HL-60/S4 treated with phorbol 12-myristate 13-acetate at 8.2 ng/mL for 4 days and 3 days (cell line): ENCODE measurements around the gene ITPA.

Experiments
- in situ Hi-C: fragments of 300-500 bp; cut with MboI; formaldehyde crosslinking; loops from 2 replicates; pipeline ENCODE4 v1.15.0; 2022; ENCODE audit warnings: low sequenced_read_pairs

ITPA gene

GRCh38 chr20:3242172-3242692 lies 32.9 kb downstream of the ITPA start:
- in situ Hi-C loops = no loop called here

DNA sequence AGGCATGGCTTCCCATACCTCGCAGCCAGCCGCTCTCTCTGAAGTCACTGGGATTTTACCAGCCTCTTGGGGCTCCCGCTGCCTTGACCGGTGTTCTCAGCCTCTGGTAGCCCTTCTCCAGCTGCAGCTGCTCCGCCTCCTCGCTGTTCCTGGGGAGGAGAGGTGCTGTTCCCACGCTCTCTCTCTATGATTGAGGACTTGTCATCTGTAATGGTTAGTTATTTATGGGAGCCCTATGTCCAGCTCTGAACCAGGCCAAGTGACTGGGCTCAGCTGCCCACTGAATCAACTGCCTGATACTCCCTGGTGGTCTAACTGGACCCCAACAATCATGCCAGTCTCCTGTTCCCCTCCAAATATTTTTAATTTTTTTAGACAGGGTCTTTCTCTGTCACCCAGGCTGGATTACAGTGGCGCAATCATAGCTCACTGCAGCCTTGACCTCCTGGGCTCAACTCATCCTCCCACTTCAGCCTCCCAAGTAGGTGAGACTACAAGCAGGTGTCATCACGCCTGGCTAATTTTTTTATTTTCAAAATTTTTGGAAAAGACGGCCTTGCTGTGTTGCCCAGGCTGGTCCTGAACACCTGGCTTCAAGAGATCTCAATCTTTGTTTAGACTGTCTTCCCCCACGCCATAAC lies 34.5 kb downstream of the ITPA start:
- in situ Hi-C loops = no loop called here

- in situ Hi-C loops = no loop called here
Observed at GRCh38 chr20:3244613-3245012, 35.3 kb downstream of the ITPA start.

DNA sequence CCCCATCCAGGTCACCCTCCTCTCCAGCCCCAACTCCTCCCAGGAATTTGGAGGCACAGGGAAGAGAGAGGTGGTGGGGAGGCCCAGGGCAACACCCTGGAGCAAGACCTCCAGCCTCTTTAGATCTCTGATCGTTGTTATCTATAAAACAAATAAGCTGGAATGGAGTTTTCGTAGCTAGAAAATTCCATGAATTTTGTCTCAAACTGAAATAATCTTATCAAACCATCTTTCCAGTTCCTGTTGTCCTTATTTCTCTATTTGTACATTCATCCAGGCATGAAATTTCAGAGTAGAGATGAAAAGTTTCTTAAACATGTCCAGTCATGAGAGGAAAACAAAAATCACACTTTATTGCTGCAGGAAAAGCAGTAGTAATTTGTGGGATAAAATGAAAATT lies 35.9 kb downstream of the ITPA start:
- in situ Hi-C loops = no loop called here

- in situ Hi-C loops = no loop called here
Observed at GRCh38 chr20:3245711-3246110, 36.4 kb downstream of the ITPA start.

DNA sequence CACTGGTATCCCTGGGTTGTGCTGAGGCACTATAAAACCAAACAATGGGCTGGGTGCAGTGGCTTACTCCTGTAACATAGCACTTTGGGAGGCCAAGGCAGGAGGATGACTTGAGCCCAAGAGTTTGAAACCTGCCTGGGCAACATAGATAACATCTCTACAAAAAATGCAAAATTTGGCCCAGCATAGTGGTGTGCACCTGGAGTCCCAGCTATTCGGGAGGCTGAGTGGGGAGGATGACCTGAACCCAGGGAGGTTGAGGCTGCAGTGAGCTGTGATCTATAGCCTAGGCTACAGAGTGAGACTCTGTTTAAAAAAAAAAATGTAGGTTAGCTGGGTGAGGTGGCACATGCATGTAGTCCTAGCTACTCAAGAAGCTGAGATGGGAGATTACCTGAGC lies 37.4 kb downstream of the ITPA start:
- in situ Hi-C loops = no loop called here

- in situ Hi-C loops = no loop called here
Observed at GRCh38 chr20:3247638-3248037, 38.3 kb downstream of the ITPA start.

DNA sequence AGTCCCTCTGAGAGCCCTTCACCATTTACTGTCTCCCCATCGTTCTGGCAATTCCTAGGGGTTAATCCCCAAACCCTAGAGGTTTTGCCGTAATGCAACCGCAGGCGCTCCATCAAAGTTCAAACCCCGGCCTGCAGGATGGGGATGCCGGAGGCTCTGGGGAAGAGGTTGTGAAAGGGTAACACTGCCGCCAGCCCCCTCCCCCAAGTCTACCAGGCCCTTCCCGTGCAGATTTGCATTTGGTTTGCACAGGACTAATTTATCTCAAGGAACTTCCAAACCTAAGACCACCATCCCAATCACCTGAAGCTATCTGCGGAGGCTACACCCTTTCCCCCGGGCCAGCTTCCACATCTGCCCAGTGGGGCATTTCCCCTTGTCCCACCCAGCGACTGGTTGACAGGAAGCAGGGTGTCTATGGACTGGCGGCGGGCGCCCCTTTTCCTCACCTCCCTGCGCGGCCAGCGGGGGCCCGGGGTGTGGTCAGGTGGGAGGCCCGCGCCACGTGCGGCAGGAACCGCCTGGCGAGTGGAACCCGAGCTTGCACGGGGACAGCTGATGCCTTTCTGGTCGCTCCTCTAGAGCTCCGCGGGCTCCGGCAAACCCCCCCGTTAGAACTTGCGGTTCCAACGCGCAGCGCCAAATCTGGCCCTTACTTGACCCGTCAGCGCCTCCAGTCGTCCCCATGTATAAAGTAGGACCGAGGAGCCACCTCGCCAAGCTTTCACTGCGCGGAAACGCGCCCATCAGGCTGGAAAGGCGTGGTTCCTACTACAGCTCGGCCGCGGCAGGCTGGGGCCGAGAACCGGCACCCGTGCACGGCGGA lies 39.1 kb downstream of the ITPA start:
- in situ Hi-C loops = no loop called here

GRCh38 chr20:3248993-3249347 lies 39.7 kb downstream of the ITPA start:
- in situ Hi-C loops = no loop called here

GRCh38 chr20:3250091-3250504 lies 40.8 kb downstream of the ITPA start:
- in situ Hi-C loops = no loop called here

- in situ Hi-C loops = no loop called here
Observed at GRCh38 chr20:3251806-3252205, 42.5 kb downstream of the ITPA start.

DNA sequence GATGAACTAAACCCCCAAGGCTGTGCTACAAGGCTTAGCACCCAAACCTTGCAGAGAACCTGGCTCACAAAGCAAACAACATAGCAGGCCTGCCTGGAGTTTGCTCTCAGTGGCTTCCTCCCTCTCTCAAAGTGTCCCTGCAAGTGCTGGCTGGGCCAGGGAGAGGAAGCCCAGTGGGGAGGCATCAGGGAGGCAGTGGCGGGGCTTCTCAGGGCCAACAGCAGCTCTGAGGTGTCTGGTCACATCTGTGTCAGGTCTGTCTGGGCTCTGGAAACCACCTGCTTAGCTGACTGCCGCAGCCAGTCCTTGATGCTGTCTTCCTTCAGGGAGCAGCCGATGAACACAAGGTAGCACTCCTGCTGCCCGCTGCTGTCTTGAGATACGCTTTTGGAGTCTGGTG lies 46.4 kb downstream of the ITPA start:
- in situ Hi-C loops = no loop called here

GRCh38 chr20:3258429-3258828 lies 49.1 kb downstream of the ITPA start:
- in situ Hi-C loops = no loop called here

DNA sequence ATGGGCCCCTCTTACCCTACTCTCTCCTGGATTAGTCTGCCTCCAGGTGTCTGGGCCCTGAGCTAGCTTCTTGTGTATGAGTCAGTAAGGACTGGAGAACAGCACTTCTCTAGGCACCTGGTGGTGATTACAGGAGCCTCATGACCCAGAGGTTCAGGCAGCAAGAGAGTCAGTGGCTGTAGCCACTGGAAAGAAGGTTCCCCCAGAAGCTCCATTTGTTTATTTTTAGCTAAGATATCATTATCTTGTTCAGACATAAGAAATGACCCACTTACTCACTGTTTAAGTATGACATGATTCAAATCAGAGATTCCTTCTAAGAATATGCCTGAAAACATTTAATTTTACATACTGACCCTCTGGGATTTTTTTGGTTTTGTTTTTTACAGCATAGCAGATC lies 53.3 kb downstream of the ITPA start:
- in situ Hi-C loops = no loop called here

- in situ Hi-C loops = no loop called here
Observed at GRCh38 chr20:3270051-3270450, 60.8 kb downstream of the ITPA start.

- in situ Hi-C loops = no loop called here
Observed at GRCh38 chr20:3273371-3273770, 64.1 kb downstream of the ITPA start.
